Activated CD4-positive, alpha-beta T cell treated with anti-CD3 and anti-CD28 coated beads, Interleukin-2, Interleukin-4, amounts not matched to agents 100 ng/mL and 50 ng/mL, durations not matched to agents 16 hours and 8 hours (primary cell): ENCODE measurements around the gene TTYH2.
A peak's percentile ranks its signal among the peaks of the same experiment; 100 is the strongest.

Experiments
- DNase-seq: peaks from one replicate; pipeline ENCODE4 v3.0.0-alpha.2; 2020; ENCODE audit warnings: low spot score

The TTYH2 gene

GRCh38 chr17:74295625-74296547, 82.5 kb downstream of the TTYH2 start:
- no peak for DNase-seq

- peak; percentile 50 for DNase-seq
These were observed 83.2 kb downstream of the TTYH2 start for GRCh38 chr17:74296548-74296936.

GRCh38 chr17:74297941-74298340, 84.6 kb downstream of the TTYH2 start:
- DNase-seq: peak; percentile 81

GRCh38 chr17:74298778-74299177, 85.4 kb downstream of the TTYH2 start:
- no peak for DNase-seq

- DNase-seq: no peak
These were observed 86.0 kb downstream of the TTYH2 start for GRCh38 chr17:74299226-74300009.

- DNase-seq: no peak
These were observed 89.9 kb downstream of the TTYH2 start for GRCh38 chr17:74303305-74303704.

GRCh38 chr17:74304184-74304583, 90.8 kb downstream of the TTYH2 start:
- no peak for DNase-seq

- no peak for DNase-seq
These were observed 92.7 kb downstream of the TTYH2 start for GRCh38 chr17:74305865-74306654.

- no peak for DNase-seq
These were observed 94.8 kb downstream of the TTYH2 start for GRCh38 chr17:74307984-74308773.

GRCh38 chr17:74309902-74310301, 96.5 kb downstream of the TTYH2 start:
- no peak for DNase-seq
